Measurements from ENCODE around the gene SHISAL2A. TPM values are rescaled to one million over a fixed set of nuclear protein-coding genes. Genes with fewer than 3 reads are reported as not detected.

SHISAL2A gene
- total and polyA plus RNA-seq, 2 of the 13 experiments (the other 11 are each of a cell fraction or from before 2014, with no cell fraction given): not detected

GRCh38 chr1:52683367-52683940, 50.5 kb downstream of the SHISAL2A start:
- H3K4me2 ChIP-seq (ENCODE audit: low read depth, low read length): no peak overlapping the region
- no TSS peak for BruUV-seq (replicated peaks)
- ATAC-seq (no peak), DNase-seq (ENCODE audit: low spot score) (no peak), FAIRE-seq (no peak)
- CTCF ChIA-PET (ENCODE audit: low intra/inter-chr PET ratio, low total read pairs): no interaction called here
- no peaks in the 10 kb centered on the region for H3K9me3 ChIP-seq (ENCODE audit: low read length)
- in situ Hi-C loops (cut with HindIII; ENCODE audit: extremely low pct_ligation_motif_present, low pct_unique_long_range_greater_than_20kb): no loop called here
- WGBS (ENCODE audit: low lambda C conversion rate): 92% methylated on average over 4 of the region's 4 CpGs
- H3K27ac ChIP-seq (ENCODE audit: extremely low read length, insufficient read depth, low read length): no peak overlapping the region
- no peaks in the 10 kb centered on the region for H4K20me1 ChIP-seq (ENCODE audit: insufficient read depth, low read length)
- no peak overlapping the region for H3K9ac ChIP-seq (ENCODE audit: insufficient read depth, low read depth, low read length)
- POLR2A ChIA-PET: no interaction called here
- intact Hi-C loops (cut with micrococcal nuclease; ENCODE audit: unreplicated experiment): loop anchor here (10.0 kb wide), 1 partner anchor 279 kb away; the partner anchor contains the start of genes ORC1 and PRPF38A
- H3K4me3 ChIP-seq (replicated peaks in 1 of 3; ENCODE audit: insufficient read depth in 1 of 3, low read depth in 2 of 3, low read length in 3 of 3): no peak overlapping the region
- peaks cover 8% of the 10 kb centered on the region; the same call in 1 of the 2 replicates for H3K4me1 ChIP-seq (ENCODE audit: insufficient read depth, low read length)
- no peaks in the 10 kb centered on the region for H3K79me2 ChIP-seq (ENCODE audit: insufficient read depth, low read length)
- TF ChIP-seq FLYWCH1 (CRISPR knock-in tag; IDR thresholded peaks at IDR 0.05): no peak
- TF ChIP-seq KDM5B (CRISPR knock-in tag; IDR thresholded peaks at IDR 0.05; ENCODE audit: borderline replicate concordance): no peak
- TF ChIP-seq ZFY (CRISPR knock-in tag; IDR thresholded peaks at IDR 0.05): no peak
- TF ChIP-seq ZNF253 (CRISPR knock-in tag; IDR thresholded peaks at IDR 0.05; ENCODE audit: borderline replicate concordance): no peak
- TF ChIP-seq JARID2 (CRISPR knock-in tag; IDR thresholded peaks at IDR 0.05; ENCODE audit: insufficient replicate concordance): no peak
- no peak for TF ChIP-seq CREB1 (IDR thresholded peaks at IDR 0.05)
- TF ChIP-seq CREB1 (CRISPR knock-in tag; IDR thresholded peaks at IDR 0.05): no peak
- no peak for TF ChIP-seq IRF1 (CRISPR knock-in tag; IDR thresholded peaks at IDR 0.05; ENCODE audit: low read depth)
- no peak overlapping the region for H2AFZ ChIP-seq (ENCODE audit: low read length)
- peaks cover 9 to 34% of the 10 kb centered on the region in 2 experiments for H3K36me3 ChIP-seq (replicated peaks in 1 of 2; ENCODE audit: control insufficient read depth in 1 of 2, insufficient read depth in 2 of 2, low read length in 2 of 2)
- H3K27me3 ChIP-seq (ENCODE audit: control insufficient read depth in 1 of 2, insufficient read depth in 2 of 2, low read length in 2 of 2): no peaks in the 10 kb centered on the region

Measured in HepG2 (cell line).